ENCODE data around the gene CACNB4. TPM values are rescaled to one million over a fixed set of nuclear protein-coding genes. Genes with fewer than 3 reads are reported as not detected.

The CACNB4 gene
- total and polyA plus RNA-seq, 9 of the 15 experiments (the other 6 are each of a cell fraction or from before 2014, with no cell fraction given), result 0.01 to 0.20 (median 0.04) TPM; not detected in 1

GRCh38 chr2:151972241-151973012, 126.4 kb downstream of the CACNB4 start:
- CTCF ChIA-PET (ENCODE audit: low intra/inter-chr PET ratio), result interaction anchor here (0.6 kb wide), 1 partner anchor 22 kb away, joined by 3 read pairs; no protein-coding TSS in a partner anchor
- no peak for ATAC-seq
- no peak for TF ChIP-seq ZNF146 (CRISPR knock-in tag; IDR thresholded peaks at IDR 0.05; ENCODE audit: unreplicated experiment)
- TF ChIP-seq DEAF1 (CRISPR knock-in tag; IDR thresholded peaks at IDR 0.05), result no peak
- H4K20me1 ChIP-seq (replicated peaks; ENCODE audit: control insufficient read depth, insufficient read depth, low read length), result no peaks in the 10 kb centered on the region
- no peak overlapping the region for H3K4me3 ChIP-seq
- no peaks in the 10 kb centered on the region for H3K36me3 ChIP-seq (ENCODE audit: control insufficient read depth, insufficient read depth, low read length)
- WGBS (ENCODE audit: insufficient coverage, low coverage, missing lambda C conversion rate), result 7% methylated on average over 8 of the region's 8 CpGs
- H3K9me3 ChIP-seq (replicated peaks; ENCODE audit: control insufficient read depth, insufficient read depth, low read depth, low read length), result no peaks in the 10 kb centered on the region
- H3K4me1 ChIP-seq (replicated peaks in 1 of 2; ENCODE audit: control insufficient read depth in 2 of 2, insufficient read depth in 2 of 2, low read length in 2 of 2), result no peaks in the 10 kb centered on the region
- no peak for FAIRE-seq
- no TSS peak for BruUV-seq (replicated peaks)
- H3K27me3 ChIP-seq (ENCODE audit: control insufficient read depth in 2 of 2, insufficient read depth in 2 of 2, low read length in 2 of 2), result peaks cover 30 to 37% of the 10 kb centered on the region in 2 experiments
- no peaks in the 10 kb centered on the region for H3K79me2 ChIP-seq (ENCODE audit: control insufficient read depth, insufficient read depth, low read length)
- no peak overlapping the region for H3K27ac ChIP-seq (ENCODE audit: extremely low read depth, low read depth, low read length)
- intact Hi-C loops (cut with micrococcal nuclease) (no loop called here), in situ Hi-C loops (cut with MboI) (no loop called here)
- POLR2A ChIA-PET, result interaction anchor here (0.7 kb wide), 1 partner anchor 625 kb away, joined by 3 read pairs; no protein-coding TSS in a partner anchor
- DNase-seq (ENCODE audit: extremely low read depth in 1 of 4, low spot score in 3 of 4), result no peak
- no peaks in the 10 kb centered on the region for H3K9me1 ChIP-seq (ENCODE audit: control insufficient read depth, insufficient read depth, low read length)
- no peak overlapping the region for H3K4me2 ChIP-seq (ENCODE audit: insufficient read depth, low read length)
- no peak overlapping the region for H3K9ac ChIP-seq (ENCODE audit: insufficient read depth in 1 of 2, low read depth in 2 of 2, low read length in 2 of 2)
- no peak overlapping the region for H2AFZ ChIP-seq (ENCODE audit: low read depth, low read length)

Measured in K562 (cell line).